ENCODE results near the gene AMZ2.
"Not testable (repeated sequence)": the region's sequence is repeated elsewhere in the genome, so short reads cannot be mapped to it uniquely, and the experiment has no call there.

Gene AMZ2

GRCh38 chr17:68253426-68253825, 5.6 kb downstream of the AMZ2 start:
- not testable (repeated sequence) for DNase-seq (ENCODE audit: low read depth)

- no peak for DNase-seq (ENCODE audit: low read depth)
Observed at GRCh38 chr17:68255151-68255550, 7.3 kb downstream of the AMZ2 start.

GRCh38 chr17:68255731-68256538, 8.1 kb downstream of the AMZ2 start:
- DNase-seq (ENCODE audit: low read depth) = no peak

GRCh38 chr17:68256701-68257100, 8.9 kb downstream of the AMZ2 start:
- not testable (repeated sequence) for DNase-seq (ENCODE audit: low read depth)

- no peak for DNase-seq (ENCODE audit: low read depth)
Observed at GRCh38 chr17:68257934-68258333, 10.1 kb downstream of the AMZ2 start.

- DNase-seq (ENCODE audit: low read depth) = peak; percentile 63
Observed at GRCh38 chr17:68258890-68259647, 11.2 kb downstream of the AMZ2 start.

GRCh38 chr17:68259648-68259951, 11.8 kb downstream of the AMZ2 start:
- not testable (repeated sequence) for DNase-seq (ENCODE audit: low read depth)

GRCh38 chr17:68260051-68260762, 12.4 kb downstream of the AMZ2 start:
- DNase-seq (ENCODE audit: low read depth) = no peak

- DNase-seq (ENCODE audit: low read depth) = not testable (repeated sequence)
Observed at GRCh38 chr17:68262467-68262866, 14.6 kb downstream of the AMZ2 start.

- DNase-seq (ENCODE audit: low read depth) = not testable (repeated sequence)
Observed at GRCh38 chr17:68263101-68263681, 15.3 kb downstream of the AMZ2 start.

GRCh38 chr17:68265833-68266232, 18.0 kb downstream of the AMZ2 start:
- not testable (repeated sequence) for DNase-seq (ENCODE audit: low read depth)

GRCh38 chr17:68273722-68274121, 25.9 kb downstream of the AMZ2 start:
- DNase-seq (ENCODE audit: low read depth) = no peak

GRCh38 chr17:68276339-68276738, 28.5 kb downstream of the AMZ2 start:
- not testable (repeated sequence) for DNase-seq (ENCODE audit: low read depth)

- no peak for DNase-seq (ENCODE audit: low read depth)
Observed at GRCh38 chr17:68277807-68278206, 30.0 kb downstream of the AMZ2 start.

- DNase-seq (ENCODE audit: low read depth) = not testable (repeated sequence)
Observed at GRCh38 chr17:68281965-68282364, 34.1 kb downstream of the AMZ2 start.

- no peak for DNase-seq (ENCODE audit: low read depth)
Observed at GRCh38 chr17:68288375-68288774, 40.5 kb downstream of the AMZ2 start.

- DNase-seq (ENCODE audit: low read depth) = no peak
Observed at GRCh38 chr17:68288804-68289203, 41.0 kb downstream of the AMZ2 start.

GRCh38 chr17:68289473-68289872, 41.6 kb downstream of the AMZ2 start:
- no peak for DNase-seq (ENCODE audit: low read depth)

GRCh38 chr17:68289936-68290267, 42.1 kb downstream of the AMZ2 start:
- no peak for DNase-seq (ENCODE audit: low read depth)

- peak; percentile 40 for DNase-seq (ENCODE audit: low read depth)
Observed at GRCh38 chr17:68290268-68290954, 42.6 kb downstream of the AMZ2 start.

GRCh38 chr17:68290955-68291835, 43.4 kb downstream of the AMZ2 start, which contains the start of the genes ARSG and SLC16A6:
Gene ARSG, plus strand, starts transcription at chr17:68291495. Its CDS starts 15,999 bp downstream, at chr17:68307494.
Gene SLC16A6, minus strand, starts transcription at chr17:68291127. Its CDS starts 12,807 bp downstream, at chr17:68278320.
- DNase-seq (ENCODE audit: low read depth) = peak; percentile 79
